ENCODE results near the gene PAOX. TPM values are rescaled to one million over a fixed set of nuclear protein-coding genes. Genes with fewer than 3 reads are reported as not detected.

Gene PAOX
- total RNA-seq, 1 donor from 2014 or later, result 8.2 TPM

- DNase-seq (ENCODE audit: extremely low spot score, unreplicated experiment), result no peak
- peak overlapping the region; percentile 96 for H3K27ac Mint-ChIP-seq
- peaks cover 8% of the 10 kb centered on the region for H3K36me3 Mint-ChIP-seq
- H3K4me3 Mint-ChIP-seq, result peak overlapping the region; percentile 98
- H3K27me3 Mint-ChIP-seq, result no peaks in the 10 kb centered on the region
- no peak for TF ChIP-seq CTCF (conservative IDR thresholded peaks at IDR 0.05)
- H3K9me3 Mint-ChIP-seq, result no peaks in the 10 kb centered on the region
- H3K4me1 Mint-ChIP-seq (ENCODE audit: unreplicated experiment), result peaks cover 9% of the 10 kb centered on the region
Measured at GRCh38 chr10:133394801-133395221, 15.7 kb downstream of the PAOX start.

GRCh38 chr10:133396035-133396624 lies 17.1 kb downstream of the PAOX start:
- H3K4me3 Mint-ChIP-seq, result peak overlapping the region; percentile 98
- H3K36me3 Mint-ChIP-seq, result peaks cover 8% of the 10 kb centered on the region
- no peaks in the 10 kb centered on the region for H3K27me3 Mint-ChIP-seq
- peaks cover 9% of the 10 kb centered on the region for H3K4me1 Mint-ChIP-seq (ENCODE audit: unreplicated experiment)
- TF ChIP-seq CTCF (conservative IDR thresholded peaks at IDR 0.05), result no peak
- no peaks in the 10 kb centered on the region for H3K9me3 Mint-ChIP-seq
- peak; percentile 60 for DNase-seq (ENCODE audit: extremely low spot score, unreplicated experiment)
- H3K27ac Mint-ChIP-seq, result no peak overlapping the region

- no peaks in the 10 kb centered on the region for H3K27me3 Mint-ChIP-seq
- no peak for TF ChIP-seq CTCF (conservative IDR thresholded peaks at IDR 0.05)
- no peak overlapping the region for H3K27ac Mint-ChIP-seq
- no peaks in the 10 kb centered on the region for H3K9me3 Mint-ChIP-seq
- DNase-seq (ENCODE audit: extremely low spot score, unreplicated experiment), result no peak
- H3K36me3 Mint-ChIP-seq, result peaks cover 14% of the 10 kb centered on the region
- H3K4me1 Mint-ChIP-seq (ENCODE audit: unreplicated experiment), result peaks cover 9% of the 10 kb centered on the region
- H3K4me3 Mint-ChIP-seq, result peak overlapping the region; percentile 49
Measured at GRCh38 chr10:133397938-133398337, 18.9 kb downstream of the PAOX start.

- Mint-ChIP-seq H3K27me3 (no peaks in the 10 kb centered on the region), H3K4me3 (no peak overlapping the region), H3K4me1 (ENCODE audit: unreplicated experiment) (peaks cover 9% of the 10 kb centered on the region), H3K9me3 (no peaks in the 10 kb centered on the region), H3K36me3 (peaks cover 20% of the 10 kb centered on the region), H3K27ac (no peak overlapping the region)
- no peak for TF ChIP-seq CTCF (conservative IDR thresholded peaks at IDR 0.05)
- DNase-seq (ENCODE audit: extremely low spot score, unreplicated experiment), result peak; percentile 59
Measured at GRCh38 chr10:133399123-133399601, 20.1 kb downstream of the PAOX start.

- TF ChIP-seq CTCF (conservative IDR thresholded peaks at IDR 0.05), result no peak
- DNase-seq (ENCODE audit: extremely low spot score, unreplicated experiment), result peak; percentile 58
- H3K4me3 Mint-ChIP-seq, result no peak overlapping the region
- no peaks in the 10 kb centered on the region for H3K9me3 Mint-ChIP-seq
- H3K36me3 Mint-ChIP-seq, result peaks cover 33% of the 10 kb centered on the region
- H3K27ac Mint-ChIP-seq, result no peak overlapping the region
- H3K4me1 Mint-ChIP-seq (ENCODE audit: unreplicated experiment), result peaks cover 5% of the 10 kb centered on the region
- no peaks in the 10 kb centered on the region for H3K27me3 Mint-ChIP-seq
Measured at GRCh38 chr10:133400624-133401424, 21.8 kb downstream of the PAOX start.
